ENCODE data around the gene RSPRY1.

GRCh38 chr16:57192146-57192545 is 6.0 kb downstream of the RSPRY1 start:
- TF ChIP-seq CTCF (IDR thresholded peaks at IDR 0.05) (no peak), EZH2phosphoT487 (IDR thresholded peaks at IDR 0.05) (no peak), EZH2 (IDR thresholded peaks at IDR 0.05) (no peak)

All from neural progenitor cell (in vitro differentiated cells).